HG02943 (cell line): Measurements from ENCODE around the gene REXO5.

Experiments
- ATAC-seq: cut with Tn5 transposase; IDR thresholded peaks from one replicate; pipeline ENCODE4 v1.9.1; 2021; ENCODE audit warnings: mild to moderate bottlenecking, low read depth, moderate library complexity; ENCODE audit not compliant: unreplicated experiment

The REXO5 gene

GRCh38 chr16:20801278-20801677 lies 5.0 kb upstream of the REXO5 start:
- no peak for ATAC-seq

- no peak for ATAC-seq
Measured at GRCh38 chr16:20803192-20803560, 3.2 kb upstream of the REXO5 start.

- no peak for ATAC-seq
Measured at GRCh38 chr16:20803561-20804214, 2.6 kb upstream of the REXO5 start.

GRCh38 chr16:20805684-20806167 lies 601 bp upstream of the REXO5 start:
- peak; percentile 17 for ATAC-seq

DNA sequence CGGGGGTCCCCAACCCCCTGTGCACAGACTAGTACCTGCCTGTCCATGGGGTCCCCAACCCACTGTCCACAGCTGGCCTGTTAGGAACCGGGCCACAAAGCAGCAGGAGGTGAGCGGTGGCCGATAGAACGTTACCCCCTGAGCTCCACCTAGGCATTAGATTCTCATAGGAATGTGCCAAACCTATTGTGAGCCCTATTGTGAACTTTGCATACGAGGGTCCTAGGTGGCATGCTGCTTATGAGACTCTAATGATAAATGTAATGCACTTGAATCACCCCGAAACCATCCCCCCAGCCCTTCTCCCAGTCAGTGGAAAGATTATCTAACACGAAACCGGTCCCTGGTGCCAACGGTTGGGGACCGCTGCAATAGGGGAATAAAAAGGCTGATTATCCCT lies 1.5 kb downstream of the REXO5 start:
- no peak for ATAC-seq

- ATAC-seq, result no peak
Measured at GRCh38 chr16:20811889-20812439, 5.6 kb downstream of the REXO5 start.

DNA sequence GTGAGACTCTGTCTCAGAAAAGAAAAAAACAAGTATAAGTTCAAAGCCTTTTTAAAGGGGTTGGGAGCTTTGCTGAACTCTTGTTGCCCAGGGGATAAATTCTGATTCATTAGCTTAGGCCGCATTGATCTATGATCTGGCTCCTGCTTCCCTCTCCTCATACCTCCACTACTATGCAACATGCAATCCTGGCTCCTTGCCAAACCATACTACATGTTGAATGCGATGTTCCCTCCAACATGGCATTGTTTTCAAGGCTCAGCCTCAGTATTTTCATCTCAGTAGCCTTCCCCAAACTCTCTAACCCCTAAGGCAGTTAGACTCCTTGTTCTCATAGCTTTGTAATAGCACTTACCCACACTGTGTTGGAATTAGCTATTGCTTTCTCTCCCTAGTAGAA lies 6.2 kb downstream of the REXO5 start:
- ATAC-seq, result no peak

DNA sequence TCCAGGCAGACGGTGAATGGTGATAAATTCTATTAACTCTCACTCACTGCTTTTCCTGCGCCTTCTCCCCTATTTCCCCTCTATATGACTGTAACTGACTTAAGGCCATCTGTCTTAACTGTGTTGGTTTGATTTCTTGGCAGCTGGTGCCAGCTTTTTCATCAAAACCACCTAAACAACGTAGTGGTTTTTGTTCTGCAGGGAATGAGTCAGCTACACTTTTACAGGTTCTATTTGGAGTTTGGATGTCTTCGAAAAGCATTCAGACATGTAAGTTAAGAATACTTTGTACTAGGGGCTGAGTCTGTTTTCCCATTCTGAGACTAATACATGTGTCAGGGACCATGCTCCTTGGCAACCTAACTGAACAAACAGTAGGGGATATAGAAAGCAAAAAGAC lies 8.5 kb downstream of the REXO5 start:
- no peak for ATAC-seq

DNA sequence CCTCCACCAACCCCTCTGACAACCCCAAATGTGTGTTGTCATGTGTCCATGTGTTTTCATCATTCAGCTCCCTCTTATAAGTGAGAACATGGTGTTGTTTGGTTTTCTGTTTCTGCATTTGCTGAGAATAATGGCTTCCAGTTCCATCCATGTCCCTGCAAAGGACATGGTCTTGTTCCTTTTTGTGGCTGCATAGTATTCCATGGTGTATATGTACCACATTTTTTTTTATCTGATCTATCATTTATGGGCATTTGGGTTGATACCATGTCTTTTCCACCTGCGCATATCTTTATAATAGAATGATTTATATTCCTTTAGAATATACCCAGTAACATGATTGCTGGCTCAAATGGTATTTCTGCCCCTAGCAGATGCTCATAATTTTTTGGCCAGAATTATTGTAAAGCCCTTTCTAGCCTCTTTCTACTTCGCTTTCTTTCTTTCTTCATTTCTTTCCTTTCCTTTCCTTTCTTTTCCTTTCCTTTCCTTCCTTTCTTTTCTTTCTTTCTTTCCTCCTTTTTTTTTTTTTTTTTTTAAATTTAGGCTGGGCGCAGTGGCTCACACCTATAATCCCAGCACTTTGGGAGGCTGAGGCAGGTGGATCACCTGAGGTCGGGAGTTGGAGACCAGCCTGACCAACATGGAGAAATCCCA lies 12.7 kb downstream of the REXO5 start:
- no peak for ATAC-seq

DNA sequence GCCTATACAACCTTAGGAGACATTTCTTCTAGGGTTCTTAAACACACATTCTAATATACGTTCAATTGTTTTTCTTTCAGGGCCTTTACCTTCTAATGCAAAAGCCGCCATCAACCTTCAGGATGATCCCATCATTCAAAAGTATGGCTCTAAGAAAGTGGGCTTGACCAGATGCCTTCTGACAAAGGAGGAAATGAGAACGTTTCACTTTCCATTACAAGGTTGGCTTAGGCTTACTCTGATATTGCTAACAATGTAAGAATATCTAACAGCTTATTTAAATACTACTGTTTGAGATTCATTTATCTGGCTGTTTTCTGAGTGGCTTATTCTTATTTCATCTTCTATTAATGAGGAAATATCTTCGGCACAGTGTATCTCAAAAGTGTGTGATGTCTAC lies 15.4 kb downstream of the REXO5 start:
- ATAC-seq, result no peak

DNA sequence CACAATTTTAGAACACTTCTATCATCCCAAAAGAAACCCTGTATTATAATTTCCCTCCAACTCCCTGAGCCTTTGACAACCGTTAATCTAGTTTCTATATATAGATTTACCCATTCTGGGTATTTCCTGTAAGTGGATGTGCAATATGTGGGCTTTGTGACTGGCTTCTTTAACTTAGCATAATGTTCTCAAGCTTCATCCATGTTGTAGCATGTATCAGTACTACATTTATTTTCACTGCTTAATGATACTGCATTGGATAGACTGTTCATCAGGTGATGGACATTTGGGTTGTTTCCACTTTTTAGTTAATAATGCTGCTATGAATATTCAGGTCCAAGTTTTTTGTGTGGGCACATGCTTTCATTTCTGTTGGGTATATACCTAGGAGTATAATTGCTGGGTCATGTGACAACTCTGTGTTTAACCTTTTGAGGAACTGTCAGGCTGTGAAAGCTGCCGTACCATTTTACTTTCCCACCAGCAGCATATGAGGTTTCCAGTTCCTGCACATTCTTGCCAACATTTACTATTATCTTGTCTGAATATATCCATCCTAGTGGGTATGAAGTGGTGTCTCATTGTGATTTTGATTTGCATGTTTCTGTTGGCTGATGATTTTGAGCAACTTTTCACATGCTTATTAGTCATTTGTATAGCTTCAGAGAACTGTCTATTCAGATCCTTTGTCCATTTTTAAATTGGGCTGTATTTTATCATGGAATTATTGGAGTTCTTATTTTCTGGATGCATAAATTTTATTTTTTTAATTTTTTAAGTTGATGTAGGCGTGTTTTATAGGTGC lies 16.4 kb downstream of the REXO5 start:
- no peak for ATAC-seq

DNA sequence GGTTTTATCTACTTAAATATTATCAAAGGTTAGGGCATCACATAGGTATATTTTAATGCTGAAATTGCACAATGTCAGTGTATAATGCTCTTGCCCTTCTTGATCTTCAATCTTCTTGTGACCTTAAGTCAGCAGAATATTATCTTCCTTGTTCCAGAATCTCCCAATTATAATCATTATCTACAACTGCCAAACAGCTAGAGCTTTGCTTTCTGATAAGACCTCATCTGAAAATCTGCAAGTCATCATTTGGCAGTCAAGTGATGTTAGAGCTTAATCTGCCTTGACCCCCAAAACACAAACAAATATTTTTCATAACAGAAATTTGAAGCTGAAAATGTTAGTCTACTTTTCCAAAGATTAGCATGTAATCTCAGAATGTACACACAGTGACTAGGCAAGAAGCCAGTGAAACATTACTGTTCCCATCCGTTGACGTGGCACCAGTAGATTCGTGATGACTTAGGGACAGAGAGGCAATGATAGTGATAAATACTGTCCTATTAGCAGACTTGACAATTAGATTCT lies 19.8 kb downstream of the REXO5 start:
- ATAC-seq, result no peak

DNA sequence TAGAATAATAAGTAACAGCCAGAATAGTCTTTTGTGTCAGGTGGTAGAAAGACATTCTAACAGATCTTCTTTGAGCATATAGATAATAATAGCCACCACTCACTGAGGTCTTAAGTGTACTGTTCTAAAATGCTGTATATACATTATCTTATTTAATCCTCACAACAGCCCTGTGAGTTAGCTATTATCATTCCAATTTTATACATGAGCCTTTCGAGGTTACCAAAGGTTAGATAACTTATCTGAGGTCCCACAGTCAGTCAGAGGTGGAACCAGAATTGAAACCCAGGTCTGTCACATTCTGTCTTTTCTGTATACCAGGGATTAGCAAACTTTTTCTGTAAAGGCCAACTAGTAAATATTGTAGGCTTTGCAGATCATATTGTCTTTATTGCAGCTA lies 23.2 kb downstream of the REXO5 start:
- ATAC-seq, result no peak

- ATAC-seq, result no peak
Measured at GRCh38 chr16:20830372-20830771, 24.0 kb downstream of the REXO5 start.

DNA sequence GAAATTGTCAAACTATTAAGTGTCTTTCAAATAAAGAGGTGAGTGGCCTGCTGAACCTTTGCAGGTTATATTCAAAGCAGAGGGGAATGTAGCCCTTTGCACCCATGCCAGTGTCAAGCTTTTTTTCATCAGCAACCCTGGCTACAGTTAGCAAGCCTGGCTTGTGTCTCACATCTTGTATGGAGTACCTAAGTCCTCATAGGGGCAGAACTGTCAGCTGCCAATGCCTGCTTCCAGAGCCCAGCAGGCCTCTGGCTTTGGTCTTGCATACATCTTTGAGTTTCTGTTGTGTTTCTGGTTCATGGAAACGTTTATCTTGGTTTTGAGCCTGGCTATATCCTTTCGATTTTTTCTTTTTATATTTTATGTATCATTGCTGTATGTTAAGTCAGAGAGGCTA lies 26.8 kb downstream of the REXO5 start:
- ATAC-seq, result no peak

GRCh38 chr16:20838240-20838639 lies 31.9 kb downstream of the REXO5 start:
- ATAC-seq, result no peak

GRCh38 chr16:20839504-20839903 lies 33.2 kb downstream of the REXO5 start:
- ATAC-seq, result no peak

DNA sequence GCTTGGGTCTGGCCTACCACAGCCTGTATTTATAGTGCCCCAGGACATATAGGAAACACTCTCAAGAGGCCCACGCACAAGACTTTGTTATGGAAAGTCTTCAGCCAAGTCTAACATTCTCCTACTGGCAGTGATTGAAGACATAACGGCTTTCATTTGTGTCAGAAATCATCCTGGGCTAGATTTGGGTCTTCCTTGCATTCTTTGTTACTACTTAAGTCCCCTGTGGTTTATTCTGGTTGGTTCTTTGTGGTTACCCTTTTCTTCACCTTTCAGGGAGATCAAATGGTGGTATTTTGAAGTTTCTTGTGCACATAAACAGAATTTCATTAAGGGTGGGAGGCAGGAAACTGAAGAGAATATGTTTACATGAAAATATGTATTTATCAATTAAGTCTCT lies 37.7 kb downstream of the REXO5 start:
- no peak for ATAC-seq

DNA sequence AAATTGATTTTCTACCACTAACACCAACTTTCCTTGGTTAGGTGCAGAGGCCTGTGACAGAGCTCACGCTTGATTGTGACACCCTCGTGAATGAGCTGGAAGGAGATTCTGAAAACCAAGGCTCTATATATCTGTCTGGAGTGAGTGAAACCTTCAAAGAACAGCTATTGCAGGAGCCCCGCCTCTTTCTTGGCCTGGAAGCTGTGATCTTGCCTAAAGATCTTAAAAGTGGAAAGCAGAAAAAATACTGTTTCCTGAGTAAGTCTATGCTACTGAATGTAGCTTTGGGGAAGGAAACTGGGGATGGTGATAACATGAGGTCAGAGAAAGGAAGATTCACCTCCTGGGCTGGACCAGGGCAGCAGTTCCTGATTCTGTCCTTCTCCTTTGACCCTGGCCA lies 38.3 kb downstream of the REXO5 start:
- ATAC-seq, result no peak

GRCh38 chr16:20846030-20846429 lies 39.7 kb downstream of the REXO5 start:
- no peak for ATAC-seq

DNA sequence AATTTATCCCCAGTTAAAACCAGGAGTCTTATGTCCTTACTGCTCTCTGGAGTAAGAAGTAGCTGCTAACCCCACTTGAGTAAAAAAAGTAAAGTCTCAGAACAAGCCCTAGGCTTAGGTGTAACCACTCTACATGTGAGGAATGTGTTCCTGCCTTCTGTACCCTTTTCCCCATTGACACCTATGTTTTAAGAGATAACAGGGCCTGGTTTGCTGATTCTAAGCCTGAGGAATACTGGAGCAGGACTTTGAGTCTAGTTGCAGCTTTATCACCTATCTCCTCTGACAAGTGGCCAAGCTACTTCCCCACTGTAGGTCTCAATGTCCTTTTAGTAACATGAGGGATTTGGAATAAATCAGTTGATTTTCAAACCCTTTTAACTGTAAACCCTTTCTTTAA lies 40.2 kb downstream of the REXO5 start:
- ATAC-seq, result no peak
